Stimulated activated CD8-positive, alpha-beta memory T cell treated with anti-CD3 and anti-CD28 coated beads, Interleukin-4, amount 100 ng/mL, for 24 hours (primary cell): ENCODE results near the gene SELENOF.
"Not testable (repeated sequence)": the region's sequence is repeated elsewhere in the genome, so short reads cannot be mapped to it uniquely, and the experiment has no call there.

Experiments used
- DNase-seq: peaks from one replicate; pipeline ENCODE4 v3.0.0-alpha.2; 2020; ENCODE audit warnings: low read depth

SELENOF gene

GRCh38 chr1:86915737-86916235 lies 1.9 kb upstream of the SELENOF start:
- DNase-seq, result no peak

DNA sequence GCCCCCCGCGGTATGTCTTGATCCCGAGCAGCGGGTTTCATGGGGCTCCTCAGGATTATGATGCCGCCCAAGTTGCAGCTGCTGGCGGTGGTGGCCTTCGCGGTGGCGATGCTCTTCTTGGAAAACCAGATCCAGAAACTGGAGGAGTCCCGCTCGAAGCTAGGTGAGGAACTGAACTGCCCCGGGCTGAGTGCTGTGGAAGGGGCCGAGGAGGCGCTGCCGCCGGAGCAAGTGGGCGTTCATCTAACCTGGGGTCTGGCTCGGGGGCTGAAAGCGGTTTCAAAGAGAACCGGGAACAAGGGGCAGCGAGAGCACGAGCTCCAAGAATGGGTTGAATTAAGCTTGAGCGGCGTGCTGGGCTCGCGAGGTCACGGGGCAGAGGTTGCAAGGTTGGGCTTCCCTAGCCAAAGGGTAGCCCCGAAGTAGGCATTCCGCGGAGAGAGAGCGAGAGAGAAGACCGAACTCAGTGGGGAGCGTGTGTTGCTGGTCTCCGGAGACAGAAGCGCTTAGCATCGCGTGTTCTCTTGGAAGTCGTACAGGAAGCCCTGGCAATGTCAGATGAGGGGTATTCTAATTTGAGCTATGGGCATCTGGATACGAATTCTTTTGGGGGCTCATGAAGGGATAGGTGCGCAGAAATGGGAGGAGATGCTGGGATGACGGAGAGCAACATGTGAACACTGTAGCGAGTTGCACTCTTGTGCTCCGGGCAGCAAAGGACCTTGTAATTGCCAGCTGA lies 1.2 kb upstream of the SELENOF start:
- DNase-seq, result peak; percentile 20

- DNase-seq, result no peak
Measured at GRCh38 chr1:86914601-86914997, 673 bp upstream of the SELENOF start, which contains the start of gene HS2ST1. Gene HS2ST1, plus strand, starts transcription at chr1:86914635.

DNA sequence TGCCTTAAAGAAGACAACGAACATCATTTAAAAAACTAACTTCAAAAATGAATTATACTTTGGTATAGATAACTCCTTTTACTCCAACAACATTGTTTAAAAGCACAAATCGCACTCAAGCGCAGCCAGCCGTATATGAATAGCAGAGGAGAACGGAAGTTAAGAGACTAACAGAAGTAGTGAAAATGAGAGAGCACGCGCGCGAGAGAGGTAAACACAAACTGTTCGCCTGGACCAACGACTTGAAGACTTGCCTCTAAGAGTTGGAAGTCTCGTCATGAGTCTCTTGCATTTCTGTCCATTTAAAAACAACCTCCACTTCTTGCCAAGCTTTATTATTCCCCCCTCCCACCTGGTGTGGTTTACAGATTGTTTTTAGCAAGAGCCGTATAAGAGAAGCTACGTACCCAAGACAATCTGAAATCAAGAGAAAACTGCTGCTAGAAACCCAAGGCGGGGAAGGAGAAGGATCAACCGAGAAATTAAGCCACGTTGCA lies 479 bp downstream of the SELENOF start:
- DNase-seq, result peak; percentile 2

- DNase-seq, result no peak
Measured at GRCh38 chr1:86912281-86912900, 1.5 kb downstream of the SELENOF start.

DNA sequence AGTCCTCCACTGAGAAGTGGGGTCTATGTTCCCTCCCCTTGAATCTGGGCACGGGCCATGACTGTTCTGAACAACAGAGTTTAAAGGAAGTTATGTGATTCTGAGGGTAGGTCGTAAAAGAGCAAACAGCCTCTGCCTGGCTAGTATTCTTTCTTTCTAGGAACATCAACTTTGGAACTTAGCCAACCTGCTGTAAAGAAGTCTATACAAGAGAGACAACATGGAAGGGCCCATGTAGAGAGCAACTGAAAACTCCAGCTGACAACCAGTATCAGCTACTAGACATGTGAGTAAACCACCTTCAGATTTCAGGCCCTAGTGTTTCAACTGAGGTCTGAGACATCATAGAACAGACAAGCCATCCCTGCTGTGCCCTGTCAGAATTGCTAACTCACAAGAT lies 7.5 kb downstream of the SELENOF start:
- no peak for DNase-seq

DNA sequence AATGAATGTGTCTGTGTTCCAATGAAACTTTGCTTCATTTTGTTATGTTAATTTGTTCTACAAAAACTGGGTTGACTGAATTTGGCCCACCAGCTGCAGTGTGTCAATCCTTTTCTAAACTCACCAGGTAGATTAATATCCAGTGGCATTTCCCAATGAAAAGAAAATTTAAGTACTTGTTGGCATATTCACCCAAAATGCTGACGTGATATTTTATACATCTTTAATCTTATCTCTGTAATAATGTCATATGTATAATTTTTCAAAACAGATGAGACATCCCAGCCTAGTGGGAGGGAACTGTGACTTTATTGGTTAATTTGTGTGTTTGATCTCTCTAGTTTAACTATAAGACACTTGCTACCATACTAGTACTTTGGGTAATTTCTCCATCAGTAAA lies 8.1 kb downstream of the SELENOF start:
- DNase-seq, result no peak

DNA sequence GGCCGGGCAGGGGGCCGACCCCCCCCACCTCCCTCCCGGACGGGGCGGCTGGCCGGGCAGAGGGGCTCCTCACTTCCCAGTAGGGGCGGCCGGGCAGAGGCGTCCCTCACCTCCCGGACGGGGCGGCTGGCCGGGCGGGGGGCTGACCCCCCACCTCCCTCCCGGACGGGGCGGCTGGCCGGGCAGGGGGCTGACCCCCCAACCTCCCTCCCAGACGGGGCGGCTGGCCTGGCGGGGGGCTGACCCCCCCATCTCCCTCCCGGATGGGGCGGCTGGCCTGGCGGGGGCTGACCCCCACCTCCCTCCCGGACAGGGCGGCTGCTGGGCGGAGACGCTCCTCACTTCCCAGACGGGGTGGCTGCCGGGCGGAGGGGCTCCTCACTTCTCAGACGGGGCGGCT lies 14.5 kb downstream of the SELENOF start:
- not testable (repeated sequence) for DNase-seq

GRCh38 chr1:86888327-86888726 lies 25.6 kb downstream of the SELENOF start:
- no peak for DNase-seq

DNA sequence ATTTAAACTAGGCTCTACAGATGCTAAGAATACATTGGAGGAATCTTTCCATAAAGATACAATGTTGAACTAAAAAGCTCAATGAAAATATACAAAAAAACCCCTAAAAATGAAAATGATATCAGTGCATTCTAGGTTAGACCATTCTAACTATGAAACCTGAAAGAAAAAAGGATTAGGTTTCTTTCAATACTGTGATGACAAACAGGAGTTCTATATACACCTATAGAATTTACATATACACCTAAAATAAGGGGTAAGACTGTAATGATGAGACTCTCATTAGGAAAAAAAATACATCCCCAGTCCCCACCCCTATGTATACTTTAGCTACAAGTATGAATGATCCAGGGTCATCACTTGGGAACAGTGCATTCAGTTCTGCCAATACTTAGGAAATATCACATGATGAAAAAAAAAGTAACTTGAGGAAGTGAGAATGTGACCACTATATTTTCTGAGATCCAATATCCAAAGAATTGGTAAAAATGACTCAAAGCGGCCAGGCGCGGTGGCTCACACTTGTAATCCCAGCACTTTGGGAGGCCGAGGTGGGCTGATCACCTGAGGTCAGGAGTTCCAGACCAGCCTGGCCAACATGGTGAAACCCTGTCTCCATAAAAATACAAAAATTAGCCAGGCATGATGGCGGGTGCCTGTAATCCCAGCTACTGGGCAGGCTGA lies 26.3 kb downstream of the SELENOF start:
- DNase-seq, result no peak

DNA sequence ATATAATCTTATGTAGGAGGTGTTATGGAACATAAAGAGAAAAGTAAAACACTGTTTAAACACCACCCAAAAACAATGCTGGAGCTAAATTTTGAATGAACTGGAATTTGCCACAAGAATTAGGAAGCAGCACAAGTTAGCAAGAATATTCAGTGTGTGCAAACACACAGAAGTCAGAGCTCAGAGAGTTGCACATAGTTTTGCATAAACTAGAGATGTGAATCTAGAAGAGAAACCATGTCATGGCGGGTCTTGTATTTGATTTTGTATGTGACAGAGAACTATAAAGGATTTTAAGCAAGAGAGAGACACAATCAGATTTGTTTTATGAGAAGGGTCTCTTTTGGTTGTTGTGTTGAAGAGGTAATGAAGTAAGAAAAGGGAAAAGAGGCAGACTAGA lies 38.2 kb downstream of the SELENOF start:
- DNase-seq, result no peak

DNA sequence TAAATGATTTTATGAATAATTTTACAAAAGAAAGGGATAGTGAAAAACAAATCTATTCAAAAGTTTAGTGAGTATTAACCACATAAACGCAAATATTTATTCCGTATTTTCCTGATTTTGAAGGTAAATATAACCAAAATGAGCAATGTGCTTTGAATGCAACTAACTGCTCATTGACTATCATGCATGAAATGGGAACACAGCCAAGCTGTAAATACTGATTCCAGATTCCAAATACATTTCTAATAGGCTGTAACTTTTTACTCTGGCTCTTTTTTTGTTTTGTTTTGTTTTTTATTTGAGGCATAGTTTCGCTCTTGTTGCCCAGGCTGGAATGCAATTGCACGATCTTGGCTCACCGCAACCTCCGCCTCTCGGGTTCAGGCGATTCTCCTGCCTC lies 41.8 kb downstream of the SELENOF start:
- DNase-seq, result no peak

DNA sequence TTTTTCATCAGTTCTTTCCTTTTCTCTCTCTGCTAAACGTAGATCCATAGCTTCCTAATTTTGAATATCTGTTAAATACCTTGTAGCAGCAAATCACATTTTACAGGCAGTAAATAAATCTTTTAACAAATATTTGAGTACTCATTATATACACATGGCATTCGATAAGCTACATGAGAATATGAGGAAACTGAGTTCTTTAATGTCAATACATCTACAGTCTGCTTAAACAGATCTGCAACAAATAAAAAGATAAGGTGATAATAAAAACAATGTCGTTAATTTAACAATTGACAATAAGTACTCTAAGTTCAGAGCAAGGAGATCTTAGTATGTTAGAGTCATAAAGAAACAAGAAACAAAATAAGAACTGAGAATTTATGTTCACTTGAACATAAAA lies 42.9 kb downstream of the SELENOF start:
- no peak for DNase-seq

GRCh38 chr1:86868477-86868876 lies 45.4 kb downstream of the SELENOF start:
- DNase-seq, result no peak

DNA sequence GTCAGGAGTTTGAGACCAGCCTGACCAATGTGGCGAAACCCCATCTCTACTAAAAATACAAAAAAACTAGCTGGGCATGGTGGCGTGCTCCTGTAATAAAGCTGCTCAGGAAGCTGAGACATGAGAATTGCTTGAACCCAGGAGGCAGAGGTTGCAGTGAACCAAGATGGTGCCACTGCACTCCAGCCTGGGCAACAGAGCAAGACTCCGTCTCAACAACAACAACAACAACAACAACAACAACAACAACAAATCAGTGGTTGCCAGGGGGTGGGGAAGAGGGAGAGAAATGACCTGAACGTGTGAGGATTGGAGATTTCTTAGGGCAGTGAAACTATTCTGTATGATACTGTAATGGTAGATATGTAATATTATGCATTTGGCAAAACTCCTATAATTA lies 46.6 kb downstream of the SELENOF start:
- not testable (repeated sequence) for DNase-seq

- DNase-seq, result no peak
Measured at GRCh38 chr1:86866665-86867064, 47.3 kb downstream of the SELENOF start.

DNA sequence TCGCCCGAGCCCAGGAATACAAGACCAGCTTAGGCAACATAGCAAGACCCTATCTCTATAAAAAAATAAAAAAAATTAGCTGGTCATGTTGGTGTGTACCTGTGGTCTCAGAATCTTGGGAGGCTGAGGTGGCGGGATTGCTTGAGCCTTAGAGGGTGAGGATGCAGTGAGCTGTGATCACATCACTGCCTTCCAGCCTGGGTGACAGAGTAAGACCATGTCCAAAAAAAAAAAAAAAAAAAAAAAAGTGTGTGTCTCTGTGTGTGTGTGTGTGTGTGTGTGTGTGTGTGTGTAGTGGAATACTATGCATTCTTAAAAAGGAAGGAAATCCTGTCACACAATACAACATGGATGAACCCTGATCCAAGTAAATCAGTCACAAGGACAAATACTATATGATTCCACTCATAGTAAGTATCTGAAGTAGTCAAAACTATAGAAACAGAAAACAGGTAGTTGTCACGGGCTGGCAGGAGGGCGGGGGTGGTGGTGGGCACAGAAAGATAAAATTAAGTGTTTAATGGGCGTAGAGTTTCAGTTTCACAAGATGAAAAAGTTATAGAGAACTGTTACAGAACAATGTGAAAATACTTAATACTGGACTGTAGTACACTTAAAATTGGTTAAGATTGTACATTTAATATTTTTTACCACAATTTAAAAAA lies 47.8 kb downstream of the SELENOF start:
- DNase-seq, result peak; percentile 1

GRCh38 chr1:86862920-86863319 lies 51.0 kb downstream of the SELENOF start:
- DNase-seq, result no peak

- no peak for DNase-seq
Measured at GRCh38 chr1:86861424-86861823, 52.5 kb downstream of the SELENOF start.

DNA sequence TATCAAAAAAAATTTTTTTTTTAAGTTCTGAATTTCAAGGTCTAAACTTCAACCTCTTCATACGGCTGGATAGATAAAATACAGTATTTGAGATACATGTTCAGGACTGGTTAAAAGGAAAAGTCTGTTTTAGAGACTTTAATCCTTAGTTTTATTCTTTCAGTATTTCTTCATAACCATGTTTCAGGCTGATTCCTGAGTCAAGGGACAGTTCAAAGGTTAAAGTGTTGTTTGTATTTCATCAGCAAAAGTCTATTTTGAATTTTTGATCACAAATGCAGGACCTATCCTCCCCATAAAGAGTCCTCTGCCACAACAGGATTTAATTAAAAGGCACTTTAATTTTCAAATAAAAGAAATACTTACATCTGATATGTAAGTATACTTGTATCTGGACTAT lies 53.5 kb downstream of the SELENOF start:
- no peak for DNase-seq

DNA sequence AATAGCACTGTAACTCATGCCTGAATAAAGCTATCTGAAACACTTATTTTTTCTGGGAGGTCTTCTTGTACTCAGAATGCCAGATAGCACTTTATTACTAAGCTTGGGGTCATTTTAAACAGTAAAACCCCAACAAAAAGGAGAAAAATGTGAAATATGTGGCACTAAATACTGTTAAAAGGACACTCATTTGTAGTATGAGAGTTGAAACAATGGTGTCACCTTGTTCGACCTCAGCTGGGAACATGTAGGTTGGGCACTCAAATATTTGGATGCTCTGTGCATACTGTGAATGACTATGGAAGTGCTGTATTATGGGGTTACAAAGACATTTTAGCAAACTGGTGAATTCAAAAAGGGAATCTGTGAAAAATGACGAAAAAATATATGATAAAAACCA lies 53.9 kb downstream of the SELENOF start:
- DNase-seq, result no peak

DNA sequence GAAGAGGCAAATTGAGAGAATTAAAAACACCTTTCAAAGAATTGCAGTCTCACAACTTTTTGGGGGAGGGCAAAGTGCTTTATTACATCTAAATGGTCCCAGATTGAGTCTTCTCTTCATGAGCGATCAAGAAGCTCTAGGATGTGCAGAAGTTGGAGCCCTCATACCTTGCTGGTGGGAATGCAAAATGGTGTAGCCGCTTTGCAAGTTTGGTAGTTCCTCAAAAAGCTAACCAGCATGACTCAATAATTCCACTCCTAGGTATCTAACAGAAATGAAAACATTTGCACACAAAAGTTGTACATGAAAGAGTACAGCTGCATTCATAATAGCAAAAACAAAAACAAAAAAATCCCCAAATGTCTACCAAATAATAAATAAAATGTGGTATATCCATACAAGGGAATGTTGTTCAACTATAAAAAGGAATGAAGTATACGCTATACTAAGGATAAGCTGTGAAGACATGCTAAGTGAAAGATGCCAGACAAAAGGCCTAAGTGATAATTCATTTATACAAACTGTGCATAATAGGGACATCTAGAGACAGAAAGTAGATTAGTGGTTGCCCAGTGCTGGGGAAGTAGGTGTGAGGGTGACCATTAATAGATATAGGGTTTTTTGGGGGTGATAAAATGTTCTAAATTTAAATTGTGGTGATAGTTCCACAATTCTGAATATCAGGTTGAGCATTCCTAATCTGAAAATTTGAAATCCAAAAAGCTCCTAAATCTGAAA lies 55.2 kb downstream of the SELENOF start:
- DNase-seq, result no peak
